GM12872 (cell line): Measurements from ENCODE around the gene POLD4.

Experiments
- TF ChIP-seq, protein P1 (sequence below): IDR thresholded peaks from 3 replicates; pipeline ENCODE4 v1.5.1; 2011; ENCODE audit warnings: low read depth, mild to moderate bottlenecking, low read length, moderate library complexity; ENCODE audit not compliant: insufficient read depth

Gene POLD4

DNA sequence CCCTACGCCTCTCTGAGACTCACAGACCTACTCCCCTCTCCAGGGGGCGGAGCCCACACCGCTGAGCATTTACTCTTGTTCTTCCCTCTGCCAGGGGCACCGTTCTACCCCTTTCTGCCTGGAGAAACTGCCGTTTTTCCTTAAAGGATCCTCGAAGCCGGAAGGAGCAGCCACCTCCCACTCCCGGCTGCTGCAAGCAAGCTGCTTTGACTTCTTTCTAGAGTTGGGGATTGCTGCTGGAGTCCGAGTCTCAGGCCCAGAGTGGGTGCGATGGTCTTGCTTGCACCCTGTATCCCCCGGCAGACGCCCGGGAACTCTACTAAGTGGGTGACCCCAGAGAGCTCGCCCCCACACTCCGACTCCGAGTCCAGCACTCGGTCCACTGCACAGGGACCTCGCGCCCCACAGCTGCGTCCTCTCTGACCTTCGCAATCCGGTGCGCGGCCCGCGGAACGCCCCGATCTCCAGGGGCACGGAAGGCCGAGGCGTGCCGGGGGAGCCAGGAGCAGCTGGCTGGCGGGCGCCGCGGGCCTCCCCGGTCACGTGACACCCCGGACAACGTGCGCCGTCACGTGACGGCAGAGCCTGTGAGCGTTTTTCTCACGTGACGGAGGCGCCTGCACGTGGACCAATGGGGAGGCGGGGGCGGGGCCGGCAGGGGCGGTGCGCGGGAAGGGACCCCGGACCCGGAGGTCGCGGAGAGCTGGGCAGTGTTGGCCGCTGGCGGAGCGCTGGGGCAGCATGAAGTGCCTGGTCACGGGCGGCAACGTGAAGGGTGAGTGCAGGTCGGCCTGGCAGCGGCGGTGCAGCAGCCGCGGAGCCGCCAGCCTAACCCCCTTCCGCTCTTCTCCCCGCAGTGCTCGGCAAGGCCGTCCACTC lies 38.2 kb upstream of the POLD4 start, which contains the start of gene RAD9A:
TSS of gene RAD9A (plus strand) at position 683 of the 879 bp plus-strand sequence. CDS start at position 742, 59 bp downstream.
- TF ChIP-seq, protein P1, sequence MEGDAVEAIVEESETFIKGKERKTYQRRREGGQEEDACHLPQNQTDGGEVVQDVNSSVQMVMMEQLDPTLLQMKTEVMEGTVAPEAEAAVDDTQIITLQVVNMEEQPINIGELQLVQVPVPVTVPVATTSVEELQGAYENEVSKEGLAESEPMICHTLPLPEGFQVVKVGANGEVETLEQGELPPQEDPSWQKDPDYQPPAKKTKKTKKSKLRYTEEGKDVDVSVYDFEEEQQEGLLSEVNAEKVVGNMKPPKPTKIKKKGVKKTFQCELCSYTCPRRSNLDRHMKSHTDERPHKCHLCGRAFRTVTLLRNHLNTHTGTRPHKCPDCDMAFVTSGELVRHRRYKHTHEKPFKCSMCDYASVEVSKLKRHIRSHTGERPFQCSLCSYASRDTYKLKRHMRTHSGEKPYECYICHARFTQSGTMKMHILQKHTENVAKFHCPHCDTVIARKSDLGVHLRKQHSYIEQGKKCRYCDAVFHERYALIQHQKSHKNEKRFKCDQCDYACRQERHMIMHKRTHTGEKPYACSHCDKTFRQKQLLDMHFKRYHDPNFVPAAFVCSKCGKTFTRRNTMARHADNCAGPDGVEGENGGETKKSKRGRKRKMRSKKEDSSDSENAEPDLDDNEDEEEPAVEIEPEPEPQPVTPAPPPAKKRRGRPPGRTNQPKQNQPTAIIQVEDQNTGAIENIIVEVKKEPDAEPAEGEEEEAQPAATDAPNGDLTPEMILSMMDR = no peak

DNA sequence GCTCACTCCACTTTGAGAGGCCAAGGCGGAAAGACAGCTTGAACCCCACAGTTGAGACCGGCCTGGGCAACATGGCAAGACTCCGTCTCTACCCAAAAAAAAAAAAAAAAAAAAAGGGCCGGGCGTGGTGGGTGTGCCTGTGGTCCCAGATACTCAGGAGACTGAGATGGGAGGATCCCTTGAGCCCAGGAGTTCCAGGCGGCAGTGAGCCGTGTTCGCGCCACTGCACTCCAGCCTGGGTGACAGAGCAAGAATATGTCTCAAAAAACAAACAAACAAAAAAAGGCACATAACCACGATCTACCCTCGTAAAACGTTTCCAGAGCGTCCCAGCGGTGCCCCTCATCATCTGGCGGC lies 37.6 kb upstream of the POLD4 start:
- TF ChIP-seq, protein P1 = no peak

DNA sequence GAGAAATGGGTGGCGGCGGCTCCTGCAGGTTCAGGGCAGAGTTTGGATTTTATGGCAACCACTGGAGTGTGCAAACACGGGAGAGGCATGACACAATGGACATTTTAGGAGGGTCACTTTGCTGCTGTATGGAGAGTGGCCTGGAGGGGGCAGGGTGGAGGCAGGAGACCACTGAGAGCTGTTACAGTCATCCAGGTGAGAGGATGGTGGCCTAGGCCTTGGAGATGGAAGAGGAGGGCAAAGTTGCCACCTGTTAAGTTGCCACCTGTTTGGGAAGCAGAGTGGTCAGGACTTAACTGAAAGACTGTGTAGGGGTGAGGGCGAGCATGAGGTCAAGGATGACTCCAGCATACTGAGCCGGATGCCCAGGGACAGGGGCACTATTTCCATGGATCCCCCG lies 36.1 kb upstream of the POLD4 start:
- TF ChIP-seq, protein P1 = peak; percentile 84

DNA sequence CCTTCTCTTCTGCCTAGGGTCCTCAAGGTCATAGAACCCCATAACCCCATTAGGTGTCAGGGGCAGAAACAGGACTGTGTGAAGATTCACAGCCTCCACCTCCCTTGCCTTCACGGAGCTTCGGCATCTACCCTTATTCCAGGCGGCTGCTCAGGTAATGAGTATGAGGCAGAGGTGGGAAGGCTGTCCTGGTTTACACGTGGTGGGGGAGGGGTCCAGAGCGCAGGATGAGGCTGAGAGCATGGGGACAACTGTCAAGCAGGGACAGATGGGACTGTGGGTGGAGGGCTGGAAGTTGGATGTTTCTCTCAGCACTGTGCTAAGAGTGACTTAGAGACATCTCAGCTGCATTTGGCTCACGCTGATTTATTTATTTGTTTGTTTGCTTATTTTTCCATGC lies 34.2 kb upstream of the POLD4 start:
- TF ChIP-seq, protein P1 = no peak

DNA sequence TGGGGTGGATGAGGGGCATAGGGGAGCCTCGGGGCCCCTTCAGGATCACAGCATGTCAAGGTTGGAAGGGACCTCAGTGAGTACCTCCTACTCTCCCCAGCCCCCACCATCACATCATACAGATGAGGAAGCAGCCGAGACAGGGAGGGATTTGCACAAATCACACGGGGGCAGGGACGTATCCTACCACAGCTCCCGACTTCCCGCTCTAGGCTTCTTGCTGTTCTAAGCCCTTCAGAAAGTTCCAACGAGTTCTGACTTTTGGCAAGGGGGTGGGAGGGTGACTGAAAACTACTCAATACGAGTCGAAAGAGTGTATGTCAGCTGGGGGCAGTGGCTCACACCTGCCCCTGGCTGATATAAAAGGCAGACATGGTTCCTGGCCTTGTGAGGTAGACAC lies 33.7 kb upstream of the POLD4 start:
- TF ChIP-seq, protein P1 = no peak

DNA sequence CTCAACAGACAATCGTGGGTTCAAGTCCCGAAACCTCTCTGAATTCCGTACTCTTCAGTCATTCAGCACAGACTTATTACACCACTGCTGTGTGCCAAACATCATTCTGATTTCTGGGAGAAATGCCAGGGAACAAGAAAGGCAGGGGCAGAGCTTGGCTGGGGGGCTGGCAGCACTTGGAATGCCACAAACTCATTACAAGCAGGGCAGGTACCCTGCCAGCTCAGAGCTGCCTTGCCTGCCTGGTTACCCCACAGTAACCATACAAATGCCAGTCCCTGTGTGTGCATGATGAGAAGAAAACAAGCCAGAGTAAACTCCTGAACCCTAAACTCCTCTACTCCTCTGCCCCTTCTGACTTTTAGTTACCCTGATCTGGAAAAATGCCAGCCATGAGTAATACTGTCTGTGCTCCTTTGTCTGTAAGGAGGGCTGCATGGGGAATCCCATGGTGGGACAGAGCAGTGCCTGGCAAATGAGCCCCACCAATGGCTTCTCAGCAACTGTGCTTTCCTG lies 31.6 kb upstream of the POLD4 start:
- TF ChIP-seq, protein P1 = no peak

DNA sequence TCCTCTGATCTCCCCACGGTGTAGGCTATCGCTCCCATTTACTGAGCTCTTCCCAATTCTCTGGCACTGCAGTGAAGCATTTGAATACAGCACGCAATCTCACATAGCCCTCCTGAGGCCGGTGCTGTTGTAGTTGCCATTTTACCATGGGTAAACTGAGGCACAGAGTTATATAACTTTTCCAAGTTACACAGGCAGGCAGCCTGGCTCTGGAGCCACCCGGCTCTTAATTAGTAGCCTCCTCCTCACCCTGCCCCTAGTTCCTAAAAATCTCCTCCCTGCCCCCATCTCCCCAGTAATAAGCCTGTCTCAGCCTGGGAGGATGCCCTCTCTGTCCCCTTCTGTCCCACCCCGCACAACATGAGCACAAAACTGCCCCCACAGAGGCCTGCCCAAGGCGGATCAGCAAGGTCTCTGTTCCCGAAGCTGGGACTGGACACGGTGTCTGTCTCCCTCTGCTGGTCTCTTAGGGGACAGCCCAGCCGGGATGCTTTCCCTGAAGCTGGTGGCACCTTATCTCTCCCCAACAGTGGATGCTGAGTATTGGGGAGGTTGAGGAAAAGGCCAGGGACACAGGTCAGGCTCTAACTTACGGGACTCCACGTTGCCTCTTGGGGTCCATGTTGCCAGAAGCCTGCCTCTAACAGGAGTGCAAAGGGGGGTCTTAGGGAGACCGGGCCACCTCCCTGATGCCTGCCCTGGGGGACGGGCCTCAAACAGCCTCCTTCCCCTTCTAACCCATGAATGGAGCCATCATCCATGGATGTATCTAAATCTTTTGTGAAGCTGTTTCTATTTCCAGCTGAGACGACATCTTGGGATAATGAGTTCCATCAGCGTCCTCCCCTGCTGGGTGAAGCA lies 29.2 kb upstream of the POLD4 start:
- TF ChIP-seq, protein P1 = peak; percentile 100
